Measurements from ENCODE around the gene HSPA1L.
"Not testable (repeated sequence)": the region's sequence is repeated elsewhere in the genome, so short reads cannot be mapped to it uniquely, and the experiment has no call there.

The HSPA1L gene

GRCh38 chr6:31836474-31837368, 21.6 kb upstream of the HSPA1L start:
- DNase-seq (ENCODE audit: low read depth in 3 of 3): no peak

DNA sequence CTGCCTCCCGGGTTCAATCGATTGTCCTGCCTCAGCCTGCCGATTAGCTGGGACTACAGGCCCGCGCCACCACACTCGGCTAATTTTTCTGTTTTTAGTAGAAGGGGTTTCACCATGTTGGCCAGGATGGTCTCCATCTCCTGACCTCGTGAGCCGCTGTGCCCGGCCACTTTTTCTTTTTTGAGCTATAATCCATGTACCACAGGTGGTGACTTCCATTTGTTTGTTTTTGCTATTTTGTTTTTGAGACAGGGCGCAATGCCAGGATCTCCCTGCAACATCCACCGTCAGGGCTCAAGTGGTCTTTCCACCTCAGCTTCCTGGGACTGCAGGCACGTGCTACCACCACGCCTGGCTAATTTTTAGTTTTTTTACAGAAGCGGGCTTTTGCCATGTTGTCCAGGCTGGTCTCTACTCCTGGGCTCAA, 21.0 kb upstream of the HSPA1L start:
- no peak for DNase-seq (ENCODE audit: low read depth in 3 of 3)

- peak; percentile 66 to 71 (median 70) for DNase-seq (ENCODE audit: low read depth in 3 of 3)
Observed at GRCh38 chr6:31834367-31835250, 19.5 kb upstream of the HSPA1L start.

DNA sequence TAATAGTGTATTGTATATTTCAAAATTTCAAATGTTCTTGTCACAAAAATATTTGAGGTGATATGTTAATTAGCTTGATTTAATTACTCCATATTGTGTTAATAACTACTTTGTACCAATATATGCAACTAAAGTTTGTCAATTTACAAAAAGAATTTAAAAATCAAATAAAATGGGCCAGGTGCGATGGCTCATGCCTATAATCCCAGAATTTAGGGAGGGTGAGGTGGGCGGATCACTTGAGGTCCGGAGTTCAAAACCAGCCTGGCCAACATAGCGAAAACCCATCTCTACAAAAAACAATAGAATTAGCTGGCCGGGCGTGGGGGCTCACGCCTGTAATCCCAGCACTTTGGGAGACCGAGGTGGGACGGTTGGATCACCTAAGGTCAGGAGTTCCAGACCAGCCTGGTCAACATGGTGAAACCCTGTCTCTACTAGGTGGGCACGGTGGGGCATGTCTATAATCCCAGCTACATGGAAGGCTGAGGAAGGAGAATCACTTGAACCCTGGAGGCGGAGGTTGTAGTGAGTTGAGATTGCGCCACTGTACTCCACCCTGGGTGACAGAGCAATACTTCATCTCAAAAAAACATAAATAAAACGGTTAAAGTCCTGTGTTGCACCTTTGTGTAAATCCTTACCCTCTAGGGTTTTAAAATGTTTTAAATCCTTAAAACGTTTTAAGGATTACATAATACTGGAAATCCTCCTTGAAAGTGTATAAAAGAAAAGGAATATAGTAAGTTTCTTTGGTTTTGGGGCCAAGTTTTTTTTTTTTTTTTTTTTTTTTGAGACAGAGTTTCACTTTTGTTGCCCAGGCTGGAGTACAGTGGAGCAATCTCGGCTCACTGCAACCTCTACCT, 16.5 kb upstream of the HSPA1L start:
- no peak for DNase-seq (ENCODE audit: low read depth in 3 of 3)

GRCh38 chr6:31830886-31831335, 15.8 kb upstream of the HSPA1L start:
- DNase-seq (ENCODE audit: low read depth in 3 of 3): no peak

DNA sequence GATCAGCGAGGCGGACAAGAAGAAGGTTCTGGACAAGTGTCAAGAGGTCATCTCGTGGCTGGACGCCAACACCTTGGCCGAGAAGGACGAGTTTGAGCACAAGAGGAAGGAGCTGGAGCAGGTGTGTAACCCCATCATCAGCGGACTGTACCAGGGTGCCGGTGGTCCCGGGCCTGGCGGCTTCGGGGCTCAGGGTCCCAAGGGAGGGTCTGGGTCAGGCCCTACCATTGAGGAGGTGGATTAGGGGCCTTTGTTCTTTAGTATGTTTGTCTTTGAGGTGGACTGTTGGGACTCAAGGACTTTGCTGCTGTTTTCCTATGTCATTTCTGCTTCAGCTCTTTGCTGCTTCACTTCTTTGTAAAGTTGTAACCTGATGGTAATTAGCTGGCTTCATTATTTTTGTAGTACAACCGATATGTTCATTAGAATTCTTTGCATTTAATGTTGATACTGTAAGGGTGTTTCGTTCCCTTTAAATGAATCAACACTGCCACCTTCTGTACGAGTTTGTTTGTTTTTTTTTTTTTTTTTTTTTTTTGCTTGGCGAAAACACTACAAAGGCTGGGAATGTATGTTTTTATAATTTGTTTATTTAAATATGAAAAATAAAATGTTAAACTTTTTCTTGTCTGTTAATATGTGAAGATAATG, 14.7 kb upstream of the HSPA1L start:
- DNase-seq (ENCODE audit: low read depth in 3 of 3): no peak

DNA sequence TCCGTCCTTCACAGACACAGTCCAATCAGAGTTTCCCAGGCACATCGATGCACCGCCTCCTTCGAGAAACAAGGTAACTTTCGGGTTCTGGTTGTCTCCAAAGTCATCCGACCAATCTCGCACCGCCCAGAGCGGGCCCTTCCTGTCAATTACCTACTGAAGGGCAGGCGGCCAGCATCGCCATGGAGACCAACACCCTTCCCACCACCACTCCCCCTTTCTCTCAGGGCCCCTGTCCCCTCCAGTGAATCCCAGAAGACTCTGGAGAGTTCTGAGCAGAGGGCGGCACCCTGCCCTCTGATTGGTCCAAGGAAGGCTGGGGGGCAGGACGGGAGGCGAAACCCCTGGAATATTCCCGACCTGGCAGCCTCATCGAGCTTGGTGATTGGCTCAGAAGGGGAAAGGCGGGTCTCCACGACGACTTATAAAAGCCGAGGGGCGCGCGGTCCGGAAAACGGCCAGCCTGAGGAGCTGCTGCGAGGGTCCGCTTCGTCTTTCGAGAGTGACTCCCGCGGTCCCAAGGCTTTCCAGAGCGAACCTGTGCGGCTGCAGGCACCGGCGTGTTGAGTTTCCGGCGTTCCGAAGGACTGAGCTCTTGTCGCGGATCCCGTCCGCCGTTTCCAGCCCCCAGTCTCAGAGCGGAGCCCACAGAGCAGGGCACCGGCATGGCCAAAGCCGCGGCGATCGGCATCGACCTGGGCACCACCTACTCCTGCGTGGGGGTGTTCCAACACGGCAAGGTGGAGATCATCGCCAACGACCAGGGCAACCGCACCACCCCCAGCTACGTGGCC, 12.4 kb upstream of the HSPA1L start, which contains the start of gene HSPA1B:
TSS of gene HSPA1B (plus strand) at position 453 of the 794 bp plus-strand sequence. CDS start at position 666, 213 bp downstream.
- DNase-seq (ENCODE audit: low read depth in 3 of 3): peak; percentile 87 to 95 (median 87)

DNA sequence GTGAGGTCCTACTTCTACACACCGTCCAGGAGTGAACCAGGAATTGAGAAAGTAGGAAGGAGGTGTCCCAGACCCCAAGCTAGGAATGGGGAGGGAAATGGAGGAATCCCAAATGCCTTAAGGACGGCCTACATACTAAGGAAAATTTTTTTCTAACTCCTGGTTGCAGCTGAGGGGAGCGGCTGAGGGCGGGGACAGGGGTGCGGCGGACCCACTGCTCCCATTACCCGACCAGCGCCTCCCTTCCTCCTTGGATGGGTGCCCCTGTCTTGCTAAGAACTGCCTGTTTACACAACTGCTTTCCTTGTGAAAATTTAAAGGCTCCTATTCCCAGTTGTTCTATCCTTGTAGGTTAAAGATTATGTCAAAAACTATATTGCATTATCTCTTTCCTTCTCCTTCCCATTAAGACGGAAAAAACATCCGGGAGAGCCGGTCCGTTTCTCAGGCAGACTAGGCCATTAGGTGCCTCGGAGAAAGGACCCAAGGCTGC, 11.8 kb upstream of the HSPA1L start:
- peak in 1 of 3 donors; percentile 29 for DNase-seq (ENCODE audit: low read depth in 3 of 3)

GRCh38 chr6:31825553-31825952, 10.5 kb upstream of the HSPA1L start:
- no peak for DNase-seq (ENCODE audit: low read depth in 3 of 3)

DNA sequence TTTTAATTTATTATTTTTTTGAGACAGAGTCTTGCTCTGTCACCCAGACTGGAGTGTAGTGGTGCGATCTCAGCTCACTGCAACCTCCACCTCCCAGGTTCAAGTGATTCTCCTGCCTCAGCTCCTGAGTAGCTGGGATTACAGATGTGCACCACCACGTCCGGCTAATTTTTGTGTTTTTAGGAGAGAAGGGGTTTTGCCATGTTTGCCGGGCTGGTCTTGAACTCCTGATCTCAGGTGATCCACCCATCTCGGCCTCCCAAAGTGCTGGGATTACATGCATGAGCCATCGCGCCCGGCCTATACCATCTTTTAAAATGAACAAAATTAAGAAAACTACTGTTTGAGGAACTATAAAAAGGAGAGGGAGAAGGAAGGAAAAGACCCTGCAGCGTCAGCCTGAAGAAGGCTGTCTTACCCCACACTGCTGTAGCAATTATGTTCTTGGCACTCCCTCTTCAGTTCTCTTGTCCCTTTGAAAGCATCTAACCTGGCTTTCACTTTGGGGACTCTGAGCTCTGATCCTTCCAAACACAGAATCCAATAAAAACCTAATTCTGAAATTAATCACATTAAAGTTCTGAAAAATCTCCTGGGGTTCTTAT, 8.6 kb upstream of the HSPA1L start:
- DNase-seq (ENCODE audit: low read depth in 3 of 3): not testable (repeated sequence)

DNA sequence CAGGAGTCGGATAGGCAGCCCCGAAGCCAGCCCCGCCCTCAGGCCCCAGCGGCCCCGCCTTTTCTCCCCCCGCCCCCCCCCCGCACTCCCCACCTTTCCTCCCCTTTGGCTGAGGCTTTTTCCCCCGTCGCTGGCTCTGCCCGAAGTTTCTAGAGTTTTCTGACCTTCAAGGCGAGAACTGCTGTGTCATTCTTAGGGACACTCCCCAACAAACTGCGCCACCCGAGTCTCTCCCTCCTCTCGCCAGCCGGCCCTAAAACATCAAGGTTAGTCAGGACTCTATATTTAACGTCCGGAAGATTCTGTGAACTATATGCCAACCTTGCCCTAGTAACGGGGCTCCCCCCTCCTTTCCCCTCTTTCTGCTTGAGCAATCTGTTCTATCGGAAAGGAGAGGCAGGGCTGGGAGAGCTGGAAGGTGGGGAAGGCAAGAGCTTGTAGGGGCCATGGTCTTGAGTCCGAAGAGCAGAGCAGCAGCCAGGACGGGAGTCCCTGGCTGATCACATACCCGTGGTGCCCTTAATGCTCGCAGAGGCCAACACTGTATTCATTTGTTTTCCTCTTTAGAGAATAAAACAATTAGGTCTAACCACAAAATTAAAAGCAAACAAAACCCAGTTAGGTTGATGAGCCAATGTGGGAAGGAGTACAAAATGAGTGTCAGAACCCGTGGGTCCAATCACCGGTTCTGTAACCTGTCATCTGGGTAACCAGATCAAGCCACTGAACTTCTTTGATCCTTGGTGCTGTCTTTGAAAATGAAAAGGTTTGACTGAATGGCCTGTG, 7.1 kb upstream of the HSPA1L start:
- peak; percentile 33 to 44 (median 36) for DNase-seq (ENCODE audit: low read depth in 3 of 3)

DNA sequence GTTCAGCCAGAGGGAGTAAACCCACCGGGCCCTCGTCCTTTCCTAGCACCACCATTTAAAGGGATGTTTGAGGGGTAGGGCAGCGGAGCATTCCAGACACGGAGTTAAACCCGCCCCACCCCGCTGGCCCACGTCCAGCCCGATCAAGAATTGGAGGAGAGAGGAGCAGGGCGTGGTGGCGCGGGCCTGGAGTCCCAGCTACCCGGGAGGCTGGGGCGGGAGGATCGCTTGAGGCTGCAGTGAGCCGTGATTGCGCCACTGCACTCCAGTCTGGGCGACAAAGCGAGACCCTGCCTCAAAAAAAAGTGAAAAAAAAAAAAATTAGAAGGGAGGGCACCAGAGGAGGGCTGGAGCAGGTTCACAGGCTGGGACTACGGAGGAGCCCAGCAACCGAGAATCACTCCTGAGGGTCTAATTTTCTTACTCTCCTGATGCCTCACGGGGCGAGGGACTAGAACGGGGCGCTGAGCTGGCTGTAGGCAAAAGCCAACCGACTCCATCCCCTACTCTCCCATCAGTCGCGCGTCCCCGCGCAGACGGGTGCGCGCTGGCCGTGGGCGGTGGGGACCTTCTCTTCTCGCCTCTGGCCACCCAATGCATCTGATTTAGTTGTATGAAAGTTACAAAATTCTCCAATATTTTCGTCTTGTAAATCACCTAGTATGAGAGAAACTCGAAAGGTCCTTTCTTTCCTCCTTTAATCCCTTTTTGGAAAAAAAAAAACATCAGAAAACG, 6.4 kb upstream of the HSPA1L start:
- DNase-seq (ENCODE audit: low read depth in 3 of 3): peak; percentile 37 to 69 (median 58)

DNA sequence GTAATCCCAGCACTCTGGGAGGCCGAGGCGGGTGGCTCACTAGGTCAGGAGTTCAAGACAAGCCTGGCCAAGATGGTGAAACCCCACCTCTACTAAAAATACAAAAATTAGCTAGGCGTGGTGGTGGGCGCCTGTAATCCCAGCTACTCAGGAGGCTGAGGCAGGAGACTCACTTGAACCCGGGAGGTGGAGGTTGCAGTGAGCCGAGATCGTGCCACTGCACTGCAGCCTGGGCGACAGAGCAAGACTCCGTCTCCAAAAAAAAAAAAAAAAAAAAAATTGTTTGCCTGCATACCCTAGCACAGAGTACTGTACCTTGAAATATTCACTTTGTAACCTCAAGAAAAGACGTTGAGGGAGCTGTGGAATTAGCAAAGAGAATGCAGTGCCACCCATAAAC, 5.3 kb upstream of the HSPA1L start:
- not testable (repeated sequence) for DNase-seq (ENCODE audit: low read depth in 3 of 3)

GRCh38 chr6:31819871-31820299, 4.8 kb upstream of the HSPA1L start:
- DNase-seq (ENCODE audit: low read depth in 3 of 3): no peak

GRCh38 chr6:31817929-31818511, 2.9 kb upstream of the HSPA1L start:
- DNase-seq (ENCODE audit: low read depth in 3 of 3): not testable (repeated sequence)

- not testable (repeated sequence) for DNase-seq (ENCODE audit: low read depth in 3 of 3)
Observed at GRCh38 chr6:31817133-31817928, 2.2 kb upstream of the HSPA1L start.

- DNase-seq (ENCODE audit: low read depth in 3 of 3): peak in 1 of 3 donors; percentile 70
Observed at GRCh38 chr6:31814677-31815024, 432 bp downstream of the HSPA1L start.

Measured in stimulated activated CD4-positive, alpha-beta T cell treated with anti-CD3 and anti-CD28 coated beads, TNF-alpha, amount 100 ng/mL, for 48 hours (primary cell).